ENCODE measurements around the gene IGFL1. TPM values are rescaled to one million over a fixed set of nuclear protein-coding genes. Genes with fewer than 3 reads are reported as not detected.

The IGFL1 gene
- total and polyA plus RNA-seq, 2 of the 8 experiments (the other 6 are each of a cell fraction or from before 2014, with no cell fraction given) = not detected

GRCh38 chr19:46213806-46214205, 15.7 kb upstream of the IGFL1 start:
- no peak overlapping the region for H4K5ac ChIP-seq (ENCODE audit: insufficient read length, low read depth, low read length)
- no peak for TF ChIP-seq SP4 (IDR thresholded peaks at IDR 0.05; ENCODE audit: low read length)
- no peak for TF ChIP-seq TAF7 (optimal IDR thresholded peaks at IDR 0.05; ENCODE audit: borderline replicate concordance, low read depth, low read length)
- TF ChIP-seq KDM1A (IDR thresholded peaks at IDR 0.05; ENCODE audit: borderline replicate concordance, low read length) = no peak
- TF ChIP-seq EZH2 (IDR thresholded peaks at IDR 0.05; ENCODE audit: low read depth, low read length, severe bottlenecking) = no peak
- H3K27ac ChIP-seq (ENCODE audit: low read depth, low read length) = no peak overlapping the region
- no peaks in the 10 kb centered on the region for H3K23me2 ChIP-seq (ENCODE audit: low read depth, low read length)
- H4K20me1 ChIP-seq (replicated peaks in 1 of 2; ENCODE audit: control insufficient read depth in 1 of 2, insufficient read depth in 2 of 2, low read length in 2 of 2) = no peaks in the 10 kb centered on the region
- no peak overlapping the region for H2BK20ac ChIP-seq (ENCODE audit: low read length)
- no peak overlapping the region for H2BK5ac ChIP-seq (ENCODE audit: low read depth, low read length)
- H2BK120ac ChIP-seq (replicated peaks; ENCODE audit: low read depth, low read length) = no peak overlapping the region
- peak overlapping the region; percentile 80 for H4K8ac ChIP-seq (ENCODE audit: extremely low read depth, insufficient read depth, low read length)
- no peak overlapping the region for H2BK15ac ChIP-seq (ENCODE audit: low read length)
- H3K23ac ChIP-seq (ENCODE audit: insufficient read length) = no peak overlapping the region
- H3K4me2 ChIP-seq (ENCODE audit: insufficient read depth in 1 of 2, low read depth in 2 of 2, low read length in 2 of 2) = no peak overlapping the region
- no peak overlapping the region for H3K4ac ChIP-seq (replicated peaks; ENCODE audit: insufficient read length, low read depth, low read length)
- FAIRE-seq (no peak), DNase-seq (ENCODE audit: low read depth in 1 of 2, low spot score in 2 of 2) (no peak)
- no peak overlapping the region for H2BK12ac ChIP-seq (ENCODE audit: low read depth, low read length)
- no peak overlapping the region for H3K18ac ChIP-seq (ENCODE audit: extremely low read depth, low read length)
- H3K27me3 ChIP-seq (replicated peaks in 1 of 4; ENCODE audit: control insufficient read depth in 3 of 4, extremely low read depth in 1 of 4, insufficient read depth in 3 of 4, low read length in 3 of 4) = no peaks in the 10 kb centered on the region; a peak in 1 of 7 replicates
- no peaks in the 10 kb centered on the region for H3K9me3 ChIP-seq (ENCODE audit: insufficient read depth in 2 of 2, low read depth in 1 of 2, low read length in 1 of 2)
- no peaks in the 10 kb centered on the region for H3K79me1 ChIP-seq (ENCODE audit: low read depth, low read length)
- ChIA-PET CTCF (ENCODE audit: partially characterized antibody) (interaction anchor here (0.6 to 1.9 kb wide), 3 partner anchors 14 to 136 kb away, joined by 3 to 17 read pairs (median 3); no protein-coding TSS in a partner anchor), POLR2A (ENCODE audit: partially characterized antibody) (no interaction called here)
- H3K36me3 ChIP-seq (ENCODE audit: control insufficient read depth in 2 of 4, insufficient read depth in 4 of 4, low read length in 3 of 4) = no peaks in the 10 kb centered on the region
- H3K14ac ChIP-seq (ENCODE audit: insufficient read length) = no peak overlapping the region
- no peaks in the 10 kb centered on the region for H3K79me2 ChIP-seq (ENCODE audit: control insufficient read depth in 1 of 2, insufficient read depth in 2 of 2, low read length in 2 of 2)
- no peak overlapping the region for H2AK5ac ChIP-seq (ENCODE audit: low read depth, low read length)
- 94% methylated on average over 19 of the region's 19 CpGs; no CpG with 5 or more reads in 1 of the 2 experiments for WGBS, 2 experiments (ENCODE audit: extremely low coverage in 1 of 2, insufficient coverage in 1 of 2, insufficient read length in 1 of 2, insufficient replicate concordance in 2 of 2, low coverage in 1 of 2, low lambda C conversion rate in 2 of 2, missing lambda C conversion rate in 1 of 2)
- no peak overlapping the region for H2AFZ ChIP-seq (ENCODE audit: low read length)
- H3K4me3 ChIP-seq (ENCODE audit: extremely low read depth in 1 of 4, insufficient read depth in 2 of 4, low read depth in 3 of 4, low read length in 4 of 4) = no peak overlapping the region
- peaks cover 3 to 17% (median 6%) of the 10 kb centered on the region in 4 experiments; a peak in 5 of 7 replicates for H3K4me1 ChIP-seq (replicated peaks in 1 of 4; ENCODE audit: control insufficient read depth in 3 of 4, insufficient read depth in 4 of 4, low read length in 3 of 4)
- H3K9ac ChIP-seq (replicated peaks in 1 of 4; ENCODE audit: extremely low read depth in 1 of 4, low read depth in 3 of 4, low read length in 3 of 4) = no peak overlapping the region
- H4K91ac ChIP-seq (replicated peaks; ENCODE audit: insufficient read length, low read length) = no peak overlapping the region
- H3K56ac ChIP-seq (replicated peaks; ENCODE audit: insufficient read length, low read depth, low read length) = no peak overlapping the region

Data from H1 (cell line).